ENCODE data around the gene CEP41.

CEP41 gene

GRCh38 chr7:130346177-130346905 lies 94.5 kb downstream of the CEP41 start:
- no peak for DNase-seq

DNA sequence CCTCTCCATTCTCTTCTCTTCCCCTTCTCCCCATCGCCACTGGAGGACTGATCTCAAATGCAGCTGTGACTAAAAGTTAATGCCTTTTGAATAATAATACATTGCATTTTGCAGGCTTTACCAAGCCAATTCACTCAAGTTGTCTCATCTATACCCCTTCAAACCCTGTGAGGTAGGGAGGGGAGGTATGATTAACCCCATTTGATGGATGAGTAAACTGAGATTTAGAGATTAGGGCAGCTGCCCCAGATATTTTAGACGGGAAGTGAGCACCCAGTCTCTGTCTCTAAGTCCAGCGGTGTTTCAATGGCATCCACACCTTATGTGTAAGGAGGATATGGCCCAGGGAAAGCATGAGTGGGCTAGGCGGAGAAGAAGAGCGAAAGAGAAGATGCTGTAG lies 95.1 kb downstream of the CEP41 start:
- DNase-seq, result no peak

DNA sequence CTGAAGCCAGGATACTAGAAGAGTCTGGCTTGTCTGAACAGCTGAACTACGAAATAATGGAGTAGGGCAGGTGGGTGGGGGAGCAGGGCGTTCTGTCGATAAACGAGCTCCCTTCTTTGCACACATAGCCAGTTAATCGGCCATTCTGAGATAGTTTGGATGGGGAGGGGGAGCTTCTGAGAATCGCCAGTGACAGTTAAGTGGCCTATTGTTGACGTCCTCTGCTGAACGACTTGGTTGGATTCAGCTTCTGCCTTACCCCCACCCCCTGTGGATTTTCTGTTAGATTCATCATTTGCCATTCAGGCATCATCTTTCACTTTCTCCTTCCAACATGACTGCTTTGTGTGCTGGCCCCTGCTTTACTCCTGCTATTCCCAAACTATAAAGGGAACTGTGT lies 95.7 kb downstream of the CEP41 start:
- no peak for DNase-seq

DNA sequence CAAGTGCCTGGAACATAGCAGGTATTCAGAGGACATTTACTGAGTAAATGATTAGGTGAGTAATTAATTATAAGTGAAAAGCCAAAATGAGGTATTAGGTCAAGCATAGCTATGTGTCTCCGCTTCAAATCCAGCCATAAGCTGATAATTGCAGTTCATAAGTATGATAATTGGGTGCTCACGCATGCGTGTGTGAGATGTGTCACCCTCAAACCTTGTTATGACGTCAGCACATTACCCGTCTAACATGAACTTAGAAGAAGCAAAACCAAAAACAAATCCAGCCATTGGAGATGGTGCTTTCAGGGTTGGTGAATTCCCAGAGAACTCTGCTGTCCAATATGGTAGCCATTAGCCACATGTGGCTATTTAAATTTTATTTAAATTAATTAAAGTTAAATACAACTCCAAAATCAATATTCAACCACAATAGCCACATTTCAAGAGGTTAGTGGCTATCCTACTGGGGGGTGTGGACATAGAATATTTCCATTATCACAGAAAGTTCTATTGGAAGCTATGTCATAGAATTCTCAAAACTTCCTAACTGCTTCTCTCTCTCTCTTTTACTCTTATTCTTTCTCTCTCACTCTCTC lies 96.4 kb downstream of the CEP41 start, which contains the start of gene CPA5:
CPA5 (plus strand) TSS at position 546 of the 596 bp plus-strand sequence. CDS start 1,670 bp downstream, outside the sequence.
- no peak for DNase-seq
